Kidney (tissue), 14 donors: ENCODE results near the gene REST. TPM values are rescaled to one million over a fixed set of nuclear protein-coding genes. Genes with fewer than 3 reads are reported as not detected.

Source experiments
- DNase-seq, 5 donors: peaks; one replicate each; pipeline ENCODE4 v3.0.0-alpha.2; 2013 to 2020
- FAIRE-seq: peaks from 2 replicates; lab custom pipeline; 2012; peaks lifted over from hg19 to GRCh38; lab: Jason Lieb, UNC
- H3K27ac ChIP-seq, 2 donors: one replicate each; pipeline ENCODE4 v1.7.0; 2013; ENCODE audit warnings: low read depth in 2 of 2, low read length in 2 of 2, inconsistent platforms in 1 of 2
- H3K27me3 ChIP-seq: one replicate; pipeline ENCODE4 v1.7.1; 2013; ENCODE audit warnings: low read length, inconsistent platforms; ENCODE audit not compliant: control insufficient read depth, insufficient read depth
- H3K36me3 ChIP-seq, 3 donors: one replicate each; pipeline versions ENCODE4 v1.7.0 to v1.7.1; 2013; ENCODE audit warnings: low read length in 3 of 3, control low read depth in 1 of 3, inconsistent platforms in 1 of 3; ENCODE audit not compliant: insufficient read depth in 3 of 3, control insufficient read depth in 2 of 3
- H3K4me1 ChIP-seq, 3 donors: one replicate each; pipeline versions ENCODE4 v1.7.0 to v1.7.1; 2013; ENCODE audit warnings: low read length in 3 of 3, inconsistent platforms in 1 of 3, low read depth in 1 of 3; ENCODE audit not compliant: control insufficient read depth in 2 of 3, insufficient read depth in 2 of 3
- H3K4me3 ChIP-seq, 3 donors: one replicate each; pipeline versions ENCODE4 v1.7.0 to v1.8.1; 2013; ENCODE audit warnings: low read length in 3 of 3, control low read depth in 1 of 3, inconsistent platforms in 1 of 3
- H3K9ac ChIP-seq, 3 donors: one replicate each; pipeline versions ENCODE4 v1.7.0 to v1.7.1; 2013; ENCODE audit warnings: low read length in 3 of 3, control low read depth in 1 of 3, inconsistent platforms in 1 of 3
- H3K9me3 ChIP-seq, 3 donors: one replicate each; pipeline versions ENCODE4 v1.7.0 to v1.7.1; 2013; ENCODE audit warnings: low read length in 3 of 3, control low read depth in 1 of 3, inconsistent platforms in 1 of 3; ENCODE audit not compliant: control insufficient read depth in 2 of 3, insufficient read depth in 1 of 3
- CTCF ChIP-seq: IDR thresholded peaks from 3 replicates; pipeline ENCODE4 v1.5.1; 2012; ENCODE audit warnings: mild to moderate bottlenecking, moderate library complexity, borderline replicate concordance; ENCODE audit not compliant: insufficient read depth; ENCODE audit errors: extremely low read depth
- intact Hi-C: fragments of 100-400 bp; cut with DNase I; formaldehyde crosslinking; loops from one replicate; pipeline ENCODE4 v1.11.1; 2022
- polyA plus RNA-seq: library from polyadenylated mRNA; stranded (reverse); fragments of 350-450 nt; fragmentation: Illumina TruSeq; extraction: RNeasy Lipid Tissue Mini Kit (QIAGEN cat#74804); gene quantifications from one replicate; pipeline ENCODE4 v1.2.3, GENCODE V29; 2014; ENCODE audit warnings: low read depth, low replicate concordance; ENCODE audit not compliant: insufficient read depth
- total RNA-seq: library from RNA; stranded (reverse); fragmentation: NEBNext Ultra II Directional; extraction: Animal tissue kit (Norgen Biotek cat#: 25700); gene quantifications from one replicate; pipeline ENCODE4 v1.2.1, GENCODE V29; 2021
- donor health status: control.
- donor health status: control.
- donor health status: control.
- donor health status: control.
- donor health status: control.
- donor health status: DM: yes; HTN: yes; CAD: no.
- donor health status: Normal renal cell carcinoma (clear cell type).

REST gene
- total and polyA plus RNA-seq, 2 donors from 2014 or later = 5.9 to 54.7 TPM

- Histone ChIP-seq H3K27me3 (no peaks in the 10 kb centered on the region), H3K27ac (no peak overlapping the region), H3K9me3 (no peaks in the 10 kb centered on the region), H3K4me1 (peaks cover 0 to 2% (median 0%) of the 10 kb centered on the region in 3 donors), H3K36me3 (no peaks in the 10 kb centered on the region), H3K9ac (no peak overlapping the region), H3K4me3 (no peak overlapping the region)
- TF ChIP-seq CTCF = no peak
- intact Hi-C loops = no loop called here
- no peak for FAIRE-seq
- no peak for DNase-seq
Measured at GRCh38 chr4:56953680-56954520, 46.2 kb downstream of the REST start.

- FAIRE-seq = no peak
- H3K27me3 ChIP-seq = no peaks in the 10 kb centered on the region
- H3K4me1 ChIP-seq = peaks cover 0 to 2% (median 0%) of the 10 kb centered on the region in 3 donors
- no peak overlapping the region for H3K27ac ChIP-seq
- no peak for TF ChIP-seq CTCF
- H3K9me3 ChIP-seq = no peaks in the 10 kb centered on the region
- H3K4me3 ChIP-seq = peak overlapping the region; percentile 18 to 34 (median 27)
- peak; percentile 77 to 94 (median 91) for DNase-seq
- H3K9ac ChIP-seq = no peak overlapping the region
- intact Hi-C loops = no loop called here
- H3K36me3 ChIP-seq = peaks cover 0 to 8% (median 0%) of the 10 kb centered on the region in 3 donors
Measured at GRCh38 chr4:56958111-56958517, 50.4 kb downstream of the REST start.

GRCh38 chr4:56959100-56959499 lies 51.4 kb downstream of the REST start:
- no peak overlapping the region for H3K27ac ChIP-seq

More at GRCh38 chr4:56959100-56959499, 51.4 kb downstream of the REST start:
- no peak for DNase-seq
- no peak for TF ChIP-seq CTCF
- Histone ChIP-seq H3K36me3 (peaks cover 0 to 12% (median 0%) of the 10 kb centered on the region in 3 donors), H3K9me3 (no peaks in the 10 kb centered on the region), H3K27me3 (no peaks in the 10 kb centered on the region), H3K4me1 (peaks cover 0 to 2% (median 0%) of the 10 kb centered on the region in 3 donors), H3K9ac (no peak overlapping the region), H3K4me3 (no peak overlapping the region)
- intact Hi-C loops = no loop called here
- no peak for FAIRE-seq
